ENCODE data around the gene FNDC7.
A peak's percentile ranks its signal among the peaks of the same experiment; 100 is the strongest.
"Not testable (repeated sequence)": the region's sequence is repeated elsewhere in the genome, so short reads cannot be mapped to it uniquely, and the experiment has no call there.

FNDC7 gene

GRCh38 chr1:108742253-108742652 lies 29.5 kb downstream of the FNDC7 start:
- DNase-seq (ENCODE audit: low read depth), result no peak

GRCh38 chr1:108745980-108746381 lies 33.3 kb downstream of the FNDC7 start:
- no peak for DNase-seq (ENCODE audit: low read depth)

- peak; percentile 99 for DNase-seq (ENCODE audit: low read depth)
Measured at GRCh38 chr1:108746382-108747170, 33.9 kb downstream of the FNDC7 start, which contains the start of gene STXBP3. STXBP3 (plus strand) TSS chr1:108746674; CDS start chr1:108746738, 64 bp downstream.

- DNase-seq (ENCODE audit: low read depth), result peak; percentile 92
Measured at GRCh38 chr1:108747171-108747850, 34.6 kb downstream of the FNDC7 start.

- DNase-seq (ENCODE audit: low read depth), result peak; percentile 8
Measured at GRCh38 chr1:108747898-108748297, 35.2 kb downstream of the FNDC7 start.

- DNase-seq (ENCODE audit: low read depth), result no peak
Measured at GRCh38 chr1:108749081-108749480, 36.4 kb downstream of the FNDC7 start.

GRCh38 chr1:108750476-108751181 lies 37.9 kb downstream of the FNDC7 start:
- DNase-seq (ENCODE audit: low read depth), result peak; percentile 8

- DNase-seq (ENCODE audit: low read depth), result no peak
Measured at GRCh38 chr1:108753363-108753762, 40.7 kb downstream of the FNDC7 start.

GRCh38 chr1:108758796-108759195 lies 46.1 kb downstream of the FNDC7 start:
- DNase-seq (ENCODE audit: low read depth), result no peak

- DNase-seq (ENCODE audit: low read depth), result no peak
Measured at GRCh38 chr1:108767115-108767514, 54.4 kb downstream of the FNDC7 start.

- DNase-seq (ENCODE audit: low read depth), result no peak
Measured at GRCh38 chr1:108767708-108768107, 55.0 kb downstream of the FNDC7 start.

GRCh38 chr1:108777839-108778238 lies 65.1 kb downstream of the FNDC7 start:
- no peak for DNase-seq (ENCODE audit: low read depth)

GRCh38 chr1:108779455-108779854 lies 66.7 kb downstream of the FNDC7 start:
- DNase-seq (ENCODE audit: low read depth), result no peak

GRCh38 chr1:108780937-108781574 lies 68.3 kb downstream of the FNDC7 start:
- DNase-seq (ENCODE audit: low read depth), result no peak

- not testable (repeated sequence) for DNase-seq (ENCODE audit: low read depth)
Measured at GRCh38 chr1:108781575-108781944, 68.9 kb downstream of the FNDC7 start.

- DNase-seq (ENCODE audit: low read depth), result no peak
Measured at GRCh38 chr1:108785264-108785663, 72.6 kb downstream of the FNDC7 start.

GRCh38 chr1:108785880-108786279 lies 73.2 kb downstream of the FNDC7 start:
- DNase-seq (ENCODE audit: low read depth), result no peak

- DNase-seq (ENCODE audit: low read depth), result no peak
Measured at GRCh38 chr1:108791790-108792189, 79.1 kb downstream of the FNDC7 start.
